Measurements from ENCODE around the gene DNAJC4. TPM values are rescaled to one million over a fixed set of nuclear protein-coding genes. Genes with fewer than 3 reads are reported as not detected.

The DNAJC4 gene
- total RNA-seq, 1 donor from 2014 or later, result 25.8 TPM

GRCh38 chr11:64211181-64211872 lies 19.0 kb upstream of the DNAJC4 start:
- Mint-ChIP-seq H3K27ac (no peak overlapping the region), H3K4me1 (ENCODE audit: low read depth) (peaks cover 17% of the 10 kb centered on the region), H3K4me3 (ENCODE audit: low read depth) (no peak overlapping the region), H3K9me3 (no peaks in the 10 kb centered on the region), H3K36me3 (ENCODE audit: low read depth) (peaks cover 87% of the 10 kb centered on the region), H3K27me3 (ENCODE audit: low read depth) (no peaks in the 10 kb centered on the region)
- no peak for DNase-seq (ENCODE audit: low spot score)
- intact Hi-C loops (cut with micrococcal nuclease), result no loop called here

GRCh38 chr11:64216879-64217278 lies 13.5 kb upstream of the DNAJC4 start:
- no peaks in the 10 kb centered on the region for H3K27me3 Mint-ChIP-seq (ENCODE audit: low read depth)
- H3K36me3 Mint-ChIP-seq (ENCODE audit: low read depth), result peaks cover 70% of the 10 kb centered on the region
- no peak overlapping the region for H3K27ac Mint-ChIP-seq

GRCh38 chr11:64218628-64219353 lies 11.6 kb upstream of the DNAJC4 start:
- Mint-ChIP-seq H3K27me3 (ENCODE audit: low read depth) (no peaks in the 10 kb centered on the region), H3K36me3 (ENCODE audit: low read depth) (peaks cover 58% of the 10 kb centered on the region), H3K27ac (peak overlapping the region; percentile 47), H3K4me3 (ENCODE audit: low read depth) (no peak overlapping the region), H3K4me1 (ENCODE audit: low read depth) (peaks cover 6% of the 10 kb centered on the region), H3K9me3 (no peaks in the 10 kb centered on the region)
- intact Hi-C loops (cut with micrococcal nuclease), result no loop called here
- no peak for DNase-seq (ENCODE audit: low spot score)

More at GRCh38 chr11:64216879-64217278, 13.5 kb upstream of the DNAJC4 start:
- intact Hi-C loops (cut with micrococcal nuclease), result no loop called here
- no peaks in the 10 kb centered on the region for H3K9me3 Mint-ChIP-seq
- DNase-seq (ENCODE audit: low spot score), result no peak
- H3K4me3 Mint-ChIP-seq (ENCODE audit: low read depth), result no peak overlapping the region
- H3K4me1 Mint-ChIP-seq (ENCODE audit: low read depth), result peaks cover 9% of the 10 kb centered on the region

GRCh38 chr11:64219354-64219684 lies 11.0 kb upstream of the DNAJC4 start:
- no peak for DNase-seq (ENCODE audit: low spot score)
- Mint-ChIP-seq H3K9me3 (no peaks in the 10 kb centered on the region), H3K4me3 (ENCODE audit: low read depth) (no peak overlapping the region), H3K4me1 (ENCODE audit: low read depth) (peaks cover 5% of the 10 kb centered on the region), H3K27ac (no peak overlapping the region), H3K27me3 (ENCODE audit: low read depth) (no peaks in the 10 kb centered on the region), H3K36me3 (ENCODE audit: low read depth) (peaks cover 55% of the 10 kb centered on the region)
- intact Hi-C loops (cut with micrococcal nuclease), result no loop called here

- intact Hi-C loops (cut with micrococcal nuclease), result no loop called here
- no peak for DNase-seq (ENCODE audit: low spot score)
- H3K4me1 Mint-ChIP-seq (ENCODE audit: low read depth), result peaks cover 5% of the 10 kb centered on the region
- no peak overlapping the region for H3K27ac Mint-ChIP-seq
- H3K9me3 Mint-ChIP-seq, result no peaks in the 10 kb centered on the region
- H3K4me3 Mint-ChIP-seq (ENCODE audit: low read depth), result no peak overlapping the region
- peaks cover 52% of the 10 kb centered on the region for H3K36me3 Mint-ChIP-seq (ENCODE audit: low read depth)
- H3K27me3 Mint-ChIP-seq (ENCODE audit: low read depth), result no peaks in the 10 kb centered on the region
Measured at GRCh38 chr11:64219755-64220154, 10.6 kb upstream of the DNAJC4 start.

- DNase-seq (ENCODE audit: low spot score), result no peak
- H3K4me3 Mint-ChIP-seq (ENCODE audit: low read depth), result no peak overlapping the region
- peaks cover 52% of the 10 kb centered on the region for H3K36me3 Mint-ChIP-seq (ENCODE audit: low read depth)
- H3K27me3 Mint-ChIP-seq (ENCODE audit: low read depth), result no peaks in the 10 kb centered on the region
- H3K4me1 Mint-ChIP-seq (ENCODE audit: low read depth), result peaks cover under 1% of the 10 kb centered on the region
- H3K9me3 Mint-ChIP-seq, result no peaks in the 10 kb centered on the region
- intact Hi-C loops (cut with micrococcal nuclease), result no loop called here
- H3K27ac Mint-ChIP-seq, result no peak overlapping the region
Measured at GRCh38 chr11:64220271-64220670, 10.1 kb upstream of the DNAJC4 start.

GRCh38 chr11:64220798-64221197 lies 9.6 kb upstream of the DNAJC4 start:
- Mint-ChIP-seq H3K27me3 (ENCODE audit: low read depth) (no peaks in the 10 kb centered on the region), H3K36me3 (ENCODE audit: low read depth) (peaks cover 47% of the 10 kb centered on the region), H3K4me1 (ENCODE audit: low read depth) (no peaks in the 10 kb centered on the region), H3K4me3 (ENCODE audit: low read depth) (no peak overlapping the region), H3K9me3 (no peaks in the 10 kb centered on the region), H3K27ac (no peak overlapping the region)
- intact Hi-C loops (cut with micrococcal nuclease), result no loop called here
- DNase-seq (ENCODE audit: low spot score), result no peak

- intact Hi-C loops (cut with micrococcal nuclease), result no loop called here
- Mint-ChIP-seq H3K27ac (no peak overlapping the region), H3K4me3 (ENCODE audit: low read depth) (no peak overlapping the region), H3K27me3 (ENCODE audit: low read depth) (no peaks in the 10 kb centered on the region), H3K4me1 (ENCODE audit: low read depth) (peaks cover 6% of the 10 kb centered on the region), H3K9me3 (no peaks in the 10 kb centered on the region), H3K36me3 (ENCODE audit: low read depth) (peaks cover 37% of the 10 kb centered on the region)
- no peak for DNase-seq (ENCODE audit: low spot score)
Measured at GRCh38 chr11:64222651-64223000, 7.7 kb upstream of the DNAJC4 start.

GRCh38 chr11:64223001-64223651 lies 7.2 kb upstream of the DNAJC4 start:
- H3K27me3 Mint-ChIP-seq (ENCODE audit: low read depth), result no peaks in the 10 kb centered on the region
- no peak overlapping the region for H3K27ac Mint-ChIP-seq
- H3K4me3 Mint-ChIP-seq (ENCODE audit: low read depth), result no peak overlapping the region
- DNase-seq (ENCODE audit: low spot score), result no peak
- peaks cover 7% of the 10 kb centered on the region for H3K4me1 Mint-ChIP-seq (ENCODE audit: low read depth)
- no peaks in the 10 kb centered on the region for H3K9me3 Mint-ChIP-seq
- intact Hi-C loops (cut with micrococcal nuclease), result no loop called here
- H3K36me3 Mint-ChIP-seq (ENCODE audit: low read depth), result peaks cover 35% of the 10 kb centered on the region

GRCh38 chr11:64224151-64224890 lies 6.0 kb upstream of the DNAJC4 start:
- Mint-ChIP-seq H3K36me3 (ENCODE audit: low read depth) (peaks cover 23% of the 10 kb centered on the region), H3K27ac (no peak overlapping the region), H3K9me3 (no peaks in the 10 kb centered on the region), H3K27me3 (ENCODE audit: low read depth) (no peaks in the 10 kb centered on the region), H3K4me1 (ENCODE audit: low read depth) (peaks cover 12% of the 10 kb centered on the region), H3K4me3 (ENCODE audit: low read depth) (peak overlapping the region; percentile 84)
- intact Hi-C loops (cut with micrococcal nuclease), result no loop called here
- DNase-seq (ENCODE audit: low spot score), result no peak

- Mint-ChIP-seq H3K9me3 (no peaks in the 10 kb centered on the region), H3K36me3 (ENCODE audit: low read depth) (peaks cover 20% of the 10 kb centered on the region), H3K4me3 (ENCODE audit: low read depth) (peak overlapping the region; percentile 84), H3K27ac (peak overlapping the region; percentile 43), H3K27me3 (ENCODE audit: low read depth) (no peaks in the 10 kb centered on the region), H3K4me1 (ENCODE audit: low read depth) (peaks cover 19% of the 10 kb centered on the region)
- DNase-seq (ENCODE audit: low spot score), result no peak
- intact Hi-C loops (cut with micrococcal nuclease), result loop anchor here (5.0 kb wide), 1 partner anchor 38 kb away; the partner anchor contains the start of gene STIP1
Measured at GRCh38 chr11:64224891-64225607, 5.3 kb upstream of the DNAJC4 start.
